IMR-90 (cell line): ENCODE results near the gene FOSL1. TPM values are rescaled to one million over a fixed set of nuclear protein-coding genes. Genes with fewer than 3 reads are reported as not detected.

ENCODE experiments used
- ATAC-seq: fragments of 200-7000 bp; cut with Tn5 transposase; 2 replicates; pipeline ENCODE4 v1.9.1; 2020; ENCODE audit warnings: low read depth, mild to moderate bottlenecking, moderate library complexity
- BruUV-seq: library from RNA; stranded (reverse); fragments of 400-500 nt; replicated peaks from 2 replicates; lab custom pipeline; 2021; lab: Mats Ljungman, UMichigan
- CTCF ChIA-PET: fragments of 300-600 bp; formaldehyde crosslinking; extraction: SDS; loops from one replicate; lab custom pipeline; 2021; ENCODE audit warnings: antibody characterized with exemption; lab: Yijun Ruan, JAX
- POLR2A ChIA-PET: fragments of 300-600 bp; sonication (Branson Sonifier 250); formaldehyde crosslinking; loops from one replicate; lab custom pipeline; 2022; ENCODE audit warnings: antibody characterized with exemption; ENCODE audit not compliant: unreplicated experiment; lab: Charles Lee
- DNase-seq: peaks from one replicate; pipeline ENCODE4 v3.0.0; 2013
- H2AFZ ChIP-seq: replicated peaks from 2 replicates; pipeline ENCODE3; 2013; ENCODE audit warnings: low read length, mild to moderate bottlenecking; ENCODE audit not compliant: poor library complexity
- H2AK5ac ChIP-seq: 2 replicates; pipeline ENCODE4 v1.6.1; 2013; ENCODE audit warnings: low read depth, low read length, inconsistent platforms
- H2AK9ac ChIP-seq: replicated peaks from 2 replicates; pipeline ENCODE3; 2013; ENCODE audit warnings: mild to moderate bottlenecking, low read depth, low read length, moderate library complexity; ENCODE audit not compliant: poor library complexity
- H2BK120ac ChIP-seq: 2 replicates; pipeline ENCODE4 v1.6.1; 2013; ENCODE audit warnings: low read depth, low read length, inconsistent platforms
- H2BK15ac ChIP-seq: 3 replicates; pipeline ENCODE4 v1.6.1; 2013; ENCODE audit warnings: low read depth, low read length, inconsistent platforms
- H2BK20ac ChIP-seq: 2 replicates; pipeline ENCODE4 v1.6.1; 2013; ENCODE audit warnings: low read depth, mild to moderate bottlenecking, inconsistent platforms, low read length, moderate library complexity
- H2BK5ac ChIP-seq: 2 replicates; pipeline ENCODE4 v1.6.1; 2013; ENCODE audit warnings: mild to moderate bottlenecking, low read depth, low read length, inconsistent platforms; ENCODE audit not compliant: poor library complexity, severe bottlenecking
- H3K14ac ChIP-seq: replicated peaks from 2 replicates; pipeline ENCODE4 v1.6.1; 2013; ENCODE audit warnings: low read depth, low read length, inconsistent platforms
- H3K18ac ChIP-seq: 2 replicates; pipeline ENCODE4 v1.6.1; 2013; ENCODE audit warnings: low read depth, low read length, control low read depth
- H3K23ac ChIP-seq: 2 replicates; pipeline ENCODE4 v1.6.1; 2013; ENCODE audit warnings: low read depth, low read length, inconsistent platforms
- H3K27ac ChIP-seq: 2 replicates; pipeline ENCODE4 v1.5.1; 2013; ENCODE audit warnings: mild to moderate bottlenecking, control low read depth, low read length; ENCODE audit not compliant: insufficient read depth
- H3K27me3 ChIP-seq: 2 replicates; pipeline ENCODE4 v1.6.1; 2013; ENCODE audit warnings: low read length; ENCODE audit not compliant: control insufficient read depth, insufficient read depth
- H3K36me3 ChIP-seq: 2 replicates; pipeline ENCODE4 v1.6.1; 2013; ENCODE audit warnings: low read length, mixed read lengths; ENCODE audit not compliant: control insufficient read depth, insufficient read depth
- H3K4ac ChIP-seq: 2 replicates; pipeline ENCODE4 v1.6.1; 2013; ENCODE audit warnings: low read depth, low read length, inconsistent platforms
- H3K4me1 ChIP-seq: 2 replicates; pipeline ENCODE4 v1.6.1; 2013; ENCODE audit warnings: low read length, mixed read lengths; ENCODE audit not compliant: control insufficient read depth, insufficient read depth
- H3K4me2 ChIP-seq: 2 replicates; pipeline ENCODE4 v1.6.1; 2013; ENCODE audit warnings: low read depth, mild to moderate bottlenecking, control low read depth, low read length, moderate library complexity
- H3K4me3 ChIP-seq: 2 replicates; pipeline ENCODE4 v1.5.1; 2013; ENCODE audit warnings: low read depth, mild to moderate bottlenecking, control low read depth, low read length, moderate library complexity; ENCODE audit not compliant: insufficient read depth
- H3K56ac ChIP-seq: 2 replicates; pipeline ENCODE4 v1.6.1; 2013; ENCODE audit warnings: low read length, inconsistent platforms; ENCODE audit not compliant: insufficient read depth; ENCODE audit errors: extremely low read depth
- H3K79me1 ChIP-seq, 2 experiments: 2 replicates each; pipeline ENCODE4 v1.6.1; 2013; ENCODE audit warnings: low read length in 2 of 2, inconsistent platforms in 1 of 2, low read depth in 1 of 2
- H3K9ac ChIP-seq: 2 replicates; pipeline ENCODE4 v1.6.1; 2013; ENCODE audit warnings: low read depth, low read length, control low read depth
- H3K9me1 ChIP-seq: 2 replicates; pipeline ENCODE4 v1.6.1; 2013; ENCODE audit warnings: low read length, inconsistent platforms; ENCODE audit not compliant: insufficient read depth
- H3K9me3 ChIP-seq: 2 replicates; pipeline ENCODE4 v1.6.1; 2013; ENCODE audit warnings: low read length; ENCODE audit not compliant: control insufficient read depth, insufficient read depth
- H4K20me1 ChIP-seq: 2 replicates; pipeline ENCODE4 v1.6.1; 2013; ENCODE audit warnings: low read length, inconsistent platforms; ENCODE audit not compliant: insufficient read depth
- H4K5ac ChIP-seq: 2 replicates; pipeline ENCODE4 v1.6.1; 2013; ENCODE audit warnings: mild to moderate bottlenecking, low read depth, low read length, control low read depth
- H4K8ac ChIP-seq, 2 experiments: 2 replicates each; pipeline ENCODE4 v1.6.1; 2013; ENCODE audit warnings: low read depth in 2 of 2, low read length in 2 of 2, control low read depth in 1 of 2, inconsistent platforms in 1 of 2
- H4K91ac ChIP-seq: 2 replicates; pipeline ENCODE4 v1.6.1; 2013; ENCODE audit warnings: low read depth, low read length, inconsistent platforms; ENCODE audit not compliant: insufficient read depth
- CEBPB ChIP-seq: IDR thresholded peaks from 2 replicates; pipeline ENCODE4 v1.6.1; 2012; ENCODE audit warnings: low read depth, low read length, improper control_type of control experiment
- POLR2A ChIP-seq: IDR thresholded peaks from 2 replicates; pipeline ENCODE4 v1.6.1; 2012; ENCODE audit warnings: mild to moderate bottlenecking, low read depth, low read length
- RAD21 ChIP-seq: IDR thresholded peaks from 2 replicates; pipeline ENCODE4 v1.6.1; 2012; ENCODE audit warnings: low read length, improper control_type of control experiment
- SMC3 ChIP-seq: fragments of 150-350 bp; IDR thresholded peaks from 2 replicates; pipeline ENCODE4 v1.6.1; 2016; ENCODE audit warnings: low read depth, mild to moderate bottlenecking, antibody characterized with exemption, low read length, moderate library complexity
- WGBS, 2 experiments: methylation state at CpG; one replicate each; pipeline versions ENCODE4 v1.1.5 to v1.1.7; 2013; ENCODE audit warnings: missing lambda C conversion rate in 2 of 2; ENCODE audit not compliant: insufficient read length in 1 of 2; ENCODE audit errors: extremely low coverage in 2 of 2; 5-methylcytosine and 5-hydroxymethylcytosine counted together
- dilution Hi-C: fragments of 300-500 bp; cut with HindIII; formaldehyde crosslinking; loops from one replicate; pipeline ENCODE4 v1.14.3; 2018; ENCODE audit warnings: low sequenced_read_pairs; ENCODE audit not compliant: unreplicated experiment
- in situ Hi-C: fragments of 300-500 bp; cut with MboI; formaldehyde crosslinking; loops from 3 replicates; pipeline ENCODE4 v1.14.3; 2019; ENCODE audit warnings: low sequenced_read_pairs, inconsistent platforms, mixed read lengths
- intact Hi-C: fragments of 100-400 bp; cut with micrococcal nuclease; formaldehyde crosslinking; loops from 2 replicates; pipeline ENCODE4 v1.10.0; 2022
- polyA plus RNA-seq, 3 experiments: library from polyadenylated mRNA; depleted of rRNA; stranded (reverse); fragments of >200 nt; gene quantifications; 2 replicates each; pipeline ENCODE4 v1.2.3, GENCODE V29; 2012; ENCODE audit warnings: low replicate concordance in 1 of 3
- total RNA-seq: library from RNA; depleted of rRNA; stranded (reverse); fragments of >200 nt; gene quantifications from 2 replicates; pipeline ENCODE4 v1.2.3, GENCODE V29; 2012

FOSL1 gene
- total and polyA plus RNA-seq, 2 of the 4 experiments (the other 2 are of a cell fraction) = 17.2 to 107 TPM

- H2AK9ac ChIP-seq = peak overlapping the region; percentile 97
- BruUV-seq = no TSS peak
- H3K27me3 ChIP-seq = no peaks in the 10 kb centered on the region
- dilution Hi-C loops (no loop called here), intact Hi-C loops (no loop called here), in situ Hi-C loops (no loop called here)
- H2BK5ac ChIP-seq = peak overlapping the region; percentile 78
- peak overlapping the region; percentile 27; the same call in 2 of the 3 replicates for H2BK15ac ChIP-seq
- no peak overlapping the region for H4K5ac ChIP-seq
- 0 out of 2 replicates have a peak overlapping the region, but pooled peaks have one; percentile 48 for H3K56ac ChIP-seq
- H2BK120ac ChIP-seq = peak overlapping the region; percentile 78
- ChIA-PET POLR2A (no interaction called here), CTCF (no interaction called here)
- DNase-seq (no peak), ATAC-seq (peak; percentile 33; the same call in 1 of the 2 replicates)
- H3K18ac ChIP-seq = no peak overlapping the region; the same call in 1 of the 2 replicates
- no peak for TF ChIP-seq POLR2A
- no peak for TF ChIP-seq CEBPB
- no peak for TF ChIP-seq SMC3
- TF ChIP-seq RAD21 = no peak
- H3K23ac ChIP-seq = 0 out of 2 replicates have a peak overlapping the region, but pooled peaks have one; percentile 59
- peak overlapping the region; percentile 94 for H2BK20ac ChIP-seq
- H3K4me1 ChIP-seq = peaks cover 6% of the 10 kb centered on the region
- H3K27ac ChIP-seq = peak overlapping the region; percentile 13; the same call in 1 of the 2 replicates
- 71% methylated on average over 4 of the region's 9 CpGs; no CpG with 5 or more reads in 1 of the 2 experiments for WGBS, 2 experiments
- H3K9ac ChIP-seq = 0 out of 2 replicates have a peak overlapping the region, but pooled peaks have one; percentile 10
- no peaks in the 10 kb centered on the region for H3K36me3 ChIP-seq
- 0 out of 2 replicates have a peak, but pooled peaks cover 3% of the 10 kb centered on the region for H4K20me1 ChIP-seq
- H3K9me1 ChIP-seq = peaks cover 12% of the 10 kb centered on the region
- peak overlapping the region in 1 of 2 experiments; percentile 81 for H4K8ac ChIP-seq
- H3K79me1 ChIP-seq = peaks cover 0 to 15% of the 10 kb centered on the region in 2 experiments; a peak in 2 of 4 replicates
- peak overlapping the region; percentile 54 for H3K14ac ChIP-seq
- peak overlapping the region; percentile 94 for H2AFZ ChIP-seq
- H4K91ac ChIP-seq = peak overlapping the region; percentile 85
- no peak overlapping the region for H3K4me3 ChIP-seq
- peak overlapping the region; percentile 80 for H2AK5ac ChIP-seq
- H3K4me2 ChIP-seq = 0 out of 2 replicates have a peak overlapping the region, but pooled peaks have one; percentile 11
- peak overlapping the region; percentile 88 for H3K4ac ChIP-seq
- no peaks in the 10 kb centered on the region for H3K9me3 ChIP-seq
Measured at GRCh38 chr11:65941720-65942310, 41.6 kb upstream of the FOSL1 start.
